GM12878 (cell line): ENCODE measurements around the gene ZNF679. TPM values are rescaled to one million over a fixed set of nuclear protein-coding genes. Genes with fewer than 3 reads are reported as not detected.

ENCODE experiments used
- ATAC-seq: fragments of 200-7000 bp; cut with Tn5 transposase; 3 replicates; pipeline ENCODE4 v1.9.1; 2020; ENCODE audit warnings: mild to moderate bottlenecking, moderate library complexity
- BruUV-seq: library from RNA; stranded (reverse); fragments of 400-500 nt; replicated peaks from 2 replicates; lab custom pipeline; 2021; lab: Mats Ljungman, UMichigan
- CTCF ChIA-PET: fragments of 300-600 bp; sonication (Branson Sonifier 250); formaldehyde crosslinking; extraction: SDS; loops from one replicate; lab custom pipeline; 2021; ENCODE audit warnings: inconsistent platforms; lab: Yijun Ruan, JAX
- POLR2A ChIA-PET: fragments of 350-600 bp; formaldehyde crosslinking; extraction: SDS; loops from one replicate; lab custom pipeline; 2021; ENCODE audit warnings: inconsistent platforms; lab: Charles Lee
- RAD21 ChIA-PET: fragments of 300-600 bp; sonication (Branson Sonifier 250); formaldehyde crosslinking; loops from one replicate; lab custom pipeline; 2023; ENCODE audit warnings: antibody characterized with exemption; ENCODE audit not compliant: unreplicated experiment; lab: Charles Lee
- SMC1A ChIA-PET: fragments of 300-600 bp; sonication (Branson Sonifier 250); formaldehyde crosslinking; loops from one replicate; lab custom pipeline; 2023; ENCODE audit not compliant: unreplicated experiment, uncharacterized antibody; lab: Charles Lee
- DNase-seq: peaks from one replicate; pipeline ENCODE4 v3.0.0-alpha.2; 2011; ENCODE audit warnings: low read depth, low spot score
- FAIRE-seq: peaks from 3 replicates; lab custom pipeline; 2011; peaks lifted over from hg19 to GRCh38; lab: Jason Lieb, UNC
- H2AFZ ChIP-seq: 2 replicates; pipeline ENCODE4 v1.6.0; 2011; ENCODE audit warnings: low read depth, low read length, control low read depth; ENCODE audit not compliant: control insufficient read depth
- H3K27ac ChIP-seq: 2 replicates; pipeline ENCODE4 v1.5.1; 2011; ENCODE audit warnings: control low read depth; ENCODE audit not compliant: control insufficient read depth, insufficient read depth
- H3K27me3 ChIP-seq, 2 experiments: replicated peaks in 1 of 2; 2 replicates each; pipeline versions ENCODE4 v1.6.0 to v1.6.1; 2011; ENCODE audit warnings: low read length in 1 of 2; ENCODE audit not compliant: control insufficient read depth in 2 of 2, insufficient read depth in 2 of 2
- H3K36me3 ChIP-seq, 2 experiments: 2 replicates each; pipeline ENCODE4 v1.5.1; 2011; ENCODE audit warnings: low read length in 1 of 2; ENCODE audit not compliant: control insufficient read depth in 2 of 2, insufficient read depth in 2 of 2
- H3K4me1 ChIP-seq: 2 replicates; pipeline ENCODE4 v1.6.1; 2011; ENCODE audit warnings: mild to moderate bottlenecking, low read length, moderate library complexity, mixed read lengths; ENCODE audit not compliant: control insufficient read depth, insufficient read depth
- H3K4me2 ChIP-seq: 2 replicates; pipeline ENCODE4 v1.6.0; 2011; ENCODE audit warnings: control low read depth; ENCODE audit not compliant: control insufficient read depth, insufficient read depth
- H3K4me3 ChIP-seq: fragments of 200-600 bp; sonication (generic); 2 replicates; pipeline ENCODE4 v1.5.1; 2016
- H3K79me2 ChIP-seq: 2 replicates; pipeline ENCODE4 v1.6.0; 2011; ENCODE audit warnings: low read length; ENCODE audit not compliant: control insufficient read depth, insufficient read depth
- H3K9ac ChIP-seq: 2 replicates; pipeline ENCODE4 v1.8.0; 2011; ENCODE audit warnings: low read length, control low read depth, mixed read lengths; ENCODE audit not compliant: control insufficient read depth, insufficient read depth
- H3K9me3 ChIP-seq: replicated peaks from 3 replicates; pipeline ENCODE4 v1.5.1; 2011; ENCODE audit warnings: mild to moderate bottlenecking, low read length; ENCODE audit not compliant: control insufficient read depth, insufficient read depth
- H4K20me1 ChIP-seq: 2 replicates; pipeline ENCODE4 v1.6.0; 2011; ENCODE audit not compliant: control insufficient read depth, insufficient read depth
- CEBPB ChIP-seq, 2 experiments: fragments of 150-350 bp in 1 of 2; IDR thresholded peaks; 2 replicates each; pipeline ENCODE4 v1.6.1; 2012 to 2014; ENCODE audit warnings: low read depth in 2 of 2, low read length in 2 of 2, borderline replicate concordance in 1 of 2, inconsistent platforms in 1 of 2
- DPF2 ChIP-seq: fragments of 450-650 bp; IDR thresholded peaks from 2 replicates; pipeline ENCODE4 v1.6.1; 2017; ENCODE audit warnings: mild to moderate bottlenecking
- EED ChIP-seq: sonication (generic); IDR thresholded peaks from 2 replicates; pipeline ENCODE4 v1.6.1; 2016; ENCODE audit warnings: antibody characterized with exemption, low read depth
- HCFC1 ChIP-seq: fragments of 150-350 bp; IDR thresholded peaks from 2 replicates; pipeline ENCODE4 v1.6.1; 2014; ENCODE audit warnings: low read length
- HDAC2 ChIP-seq: fragments of 200-600 bp; sonication (generic); IDR thresholded peaks from 2 replicates; pipeline ENCODE4 v1.6.1; 2017
- LARP7 ChIP-seq: fragments of 450-650 bp; IDR thresholded peaks from 2 replicates; pipeline ENCODE4 v1.6.1; 2017; ENCODE audit warnings: mild to moderate bottlenecking
- MTA3 ChIP-seq: IDR thresholded peaks from 2 replicates; pipeline ENCODE4 v1.6.1; 2012; ENCODE audit warnings: low read length, inconsistent platforms, borderline replicate concordance
- NFIC ChIP-seq: IDR thresholded peaks from 2 replicates; pipeline ENCODE4 v1.6.1; 2012; ENCODE audit warnings: low read depth, mild to moderate bottlenecking, inconsistent platforms, low read length, moderate library complexity
- NFYA ChIP-seq: IDR thresholded peaks from 2 replicates; pipeline ENCODE4 v1.6.1; 2011; ENCODE audit warnings: low read depth, mild to moderate bottlenecking, low read length, improper control_type of control experiment, borderline replicate concordance
- NFYB ChIP-seq: IDR thresholded peaks from 2 replicates; pipeline ENCODE4 v1.6.1; 2011; ENCODE audit warnings: low read depth, mild to moderate bottlenecking, low read length, improper control_type of control experiment, moderate library complexity; ENCODE audit not compliant: insufficient read depth
- NR2C1 ChIP-seq: fragments of 450-650 bp; IDR thresholded peaks from 2 replicates; pipeline ENCODE4 v1.6.1; 2017; ENCODE audit warnings: antibody characterized with exemption, mild to moderate bottlenecking, moderate library complexity
- PAX5 ChIP-seq: IDR thresholded peaks from 2 replicates; pipeline ENCODE4 v1.6.1; 2011; ENCODE audit warnings: low read depth, low read length, borderline replicate concordance
- SP1 ChIP-seq: IDR thresholded peaks from one replicate; pipeline ENCODE4 v1.6.1; 2011; ENCODE audit warnings: low read depth, low read length
- SPI1 ChIP-seq: IDR thresholded peaks from 2 replicates; pipeline ENCODE4 v1.6.1; 2011; ENCODE audit warnings: low read depth, mild to moderate bottlenecking, low read length, moderate library complexity, borderline replicate concordance; ENCODE audit not compliant: insufficient read depth
- SREBF1 ChIP-seq: IDR thresholded peaks from 2 replicates; pipeline ENCODE4 v1.6.1; 2012; ENCODE audit warnings: mild to moderate bottlenecking, low read length
- ZNF384 ChIP-seq: IDR thresholded peaks from 2 replicates; pipeline ENCODE4 v1.6.1; 2012; ENCODE audit warnings: low read depth, mild to moderate bottlenecking, low read length, improper control_type of control experiment, borderline replicate concordance
- WGBS: methylation state at CpG from one replicate; pipeline ENCODE4 v1.1.6; 2016; ENCODE audit warnings: low lambda C conversion rate; ENCODE audit not compliant: insufficient replicate concordance, insufficient coverage; ENCODE audit errors: missing lambda C conversion rate; 5-methylcytosine and 5-hydroxymethylcytosine counted together
- in situ Hi-C: fragments of 300-500 bp; cut with MboI; formaldehyde crosslinking; loops from 9 replicates; pipeline ENCODE4 v1.14.3; 2018; ENCODE audit warnings: mixed read lengths
- intact Hi-C: fragments of 100-400 bp; cut with micrococcal nuclease; formaldehyde crosslinking; loops from one replicate; pipeline ENCODE4 v1.14.2; 2022; ENCODE audit not compliant: unreplicated experiment
- polyA plus RNA-seq, 11 experiments: library from polyadenylated mRNA; depleted of rRNA in 4 of 11; unstranded in 6 of 11; stranded (reverse) in 5 of 11; fragments of >200 nt; fragmentation: Nextera tagmentation in 4 of 11; fragmentation: Illumina TruSeq in 1 of 11; extraction: Ambion mirVana in 4 of 11; extraction: Trizol in 1 of 11; gene quantifications; 1 replicate in 1 of 11; 2 replicates in 10 of 11; pipeline versions ENCODE4 v1.2.1 to v1.2.3, GENCODE V29; 2011 to 2016; ENCODE audit warnings: inconsistent platforms in 2 of 11, missing spikeins in 2 of 11, low read depth in 1 of 11
- total RNA-seq, 4 experiments: library from RNA; depleted of rRNA in 3 of 4; stranded (reverse); fragments of >200 nt in 3 of 4; fragmentation: Illumina TruSeq in 1 of 4; extraction: Trizol in 1 of 4; gene quantifications; 2 replicates each; pipeline versions ENCODE4 v1.2.1 to v1.2.3, GENCODE V29; 2013 to 2021
- TF ChIP-seq, protein P1 (sequence below): fragments of 450-650 bp; IDR thresholded peaks from 2 replicates; pipeline ENCODE4 v1.6.1; 2017; ENCODE audit warnings: mild to moderate bottlenecking

ZNF679 gene
- total and polyA plus RNA-seq, 10 of the 15 experiments (the other 5 are each of a cell fraction or from before 2014, with no cell fraction given): not detected

DNA sequence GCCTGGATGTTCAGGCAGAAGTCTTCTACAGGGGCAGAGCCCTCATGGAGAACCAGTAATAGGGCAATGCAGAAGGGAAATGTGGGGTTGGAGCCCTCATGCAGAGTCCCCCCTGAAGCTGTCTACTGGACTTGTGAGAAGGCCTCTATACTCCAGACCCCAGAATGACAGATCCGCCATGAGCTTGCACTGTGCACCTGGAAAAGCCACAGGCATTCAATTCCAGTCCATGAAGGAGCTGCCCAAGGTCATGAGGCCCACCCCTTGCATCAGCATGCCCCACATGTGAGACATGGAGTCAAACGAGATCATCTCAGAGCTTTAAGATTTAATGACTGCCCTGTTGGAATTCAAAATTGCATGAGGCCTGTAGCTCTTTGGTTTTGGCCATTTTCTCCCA, 4.9 kb upstream of the ZNF679 start:
- Histone ChIP-seq H3K27ac (no peak overlapping the region), H3K79me2 (no peaks in the 10 kb centered on the region), H3K4me1 (no peaks in the 10 kb centered on the region), H4K20me1 (no peaks in the 10 kb centered on the region), H3K9me3 (no peaks in the 10 kb centered on the region; the same call in 1 of the 3 replicates), H2AFZ (no peak overlapping the region), H3K9ac (no peak overlapping the region), H3K4me2 (no peak overlapping the region), H3K4me3 (no peak overlapping the region), H3K36me3 (no peaks in the 10 kb centered on the region), H3K27me3 (no peaks in the 10 kb centered on the region)
- intact Hi-C loops (no loop called here), in situ Hi-C loops (no loop called here)
- ChIA-PET RAD21 (no interaction called here), SMC1A (no interaction called here), POLR2A (no interaction called here), CTCF (no interaction called here)
- no peak for TF ChIP-seq CEBPB (IDR thresholded peaks at IDR 0.05; ENCODE audit: borderline replicate concordance in 1 of 2, low read depth in 2 of 2, low read length in 2 of 2)
- no peak for TF ChIP-seq ZNF384
- no peak for TF ChIP-seq SREBF1
- TF ChIP-seq SPI1: no peak
- no peak for TF ChIP-seq PAX5
- no peak for TF ChIP-seq NFIC
- FAIRE-seq (no peak), ATAC-seq (no peak), DNase-seq (no peak)
- 0% methylated on average over 2 of the region's 2 CpGs for WGBS
- no TSS peak for BruUV-seq

DNA sequence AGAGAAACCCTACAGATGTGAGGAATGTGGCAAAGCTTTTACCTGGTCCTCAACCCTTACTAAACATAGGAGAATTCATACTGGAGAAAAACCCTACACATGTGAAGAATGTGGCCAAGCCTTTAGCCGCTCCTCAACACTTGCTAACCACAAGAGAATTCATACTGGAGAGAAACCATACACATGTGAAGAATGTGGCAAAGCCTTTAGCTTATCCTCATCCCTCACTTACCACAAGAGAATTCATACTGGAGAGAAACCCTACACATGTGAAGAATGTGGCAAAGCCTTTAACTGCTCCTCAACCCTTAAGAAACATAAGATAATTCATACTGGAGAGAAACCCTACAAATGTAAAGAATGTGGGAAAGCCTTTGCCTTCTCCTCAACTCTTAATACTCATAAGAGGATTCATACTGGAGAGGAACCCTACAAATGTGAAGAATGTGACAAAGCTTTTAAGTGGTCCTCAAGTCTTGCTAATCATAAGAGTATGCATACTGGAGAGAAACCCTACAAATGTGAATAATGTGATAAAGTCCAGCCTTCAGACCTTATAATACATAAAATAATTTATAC, 38.2 kb downstream of the ZNF679 start:
- Histone ChIP-seq H3K4me2 (no peak overlapping the region), H3K4me3 (no peak overlapping the region), H3K36me3 (no peaks in the 10 kb centered on the region), H3K27ac (no peak overlapping the region), H2AFZ (no peak overlapping the region), H3K9me3 (peaks cover 2% of the 10 kb centered on the region; the same call in 2 of the 3 replicates), H4K20me1 (no peaks in the 10 kb centered on the region), H3K4me1 (no peaks in the 10 kb centered on the region), H3K79me2 (no peaks in the 10 kb centered on the region), H3K27me3 (no peaks in the 10 kb centered on the region), H3K9ac (no peak overlapping the region)
- SMC1A ChIA-PET: no interaction called here
- DNase-seq: no peak
- 40% methylated on average over 1 of the region's 1 CpG for WGBS
- intact Hi-C loops: no loop called here
- no peak for ATAC-seq
- CTCF ChIA-PET: no interaction called here
- no TSS peak for BruUV-seq
- TF ChIP-seq, protein P1, sequence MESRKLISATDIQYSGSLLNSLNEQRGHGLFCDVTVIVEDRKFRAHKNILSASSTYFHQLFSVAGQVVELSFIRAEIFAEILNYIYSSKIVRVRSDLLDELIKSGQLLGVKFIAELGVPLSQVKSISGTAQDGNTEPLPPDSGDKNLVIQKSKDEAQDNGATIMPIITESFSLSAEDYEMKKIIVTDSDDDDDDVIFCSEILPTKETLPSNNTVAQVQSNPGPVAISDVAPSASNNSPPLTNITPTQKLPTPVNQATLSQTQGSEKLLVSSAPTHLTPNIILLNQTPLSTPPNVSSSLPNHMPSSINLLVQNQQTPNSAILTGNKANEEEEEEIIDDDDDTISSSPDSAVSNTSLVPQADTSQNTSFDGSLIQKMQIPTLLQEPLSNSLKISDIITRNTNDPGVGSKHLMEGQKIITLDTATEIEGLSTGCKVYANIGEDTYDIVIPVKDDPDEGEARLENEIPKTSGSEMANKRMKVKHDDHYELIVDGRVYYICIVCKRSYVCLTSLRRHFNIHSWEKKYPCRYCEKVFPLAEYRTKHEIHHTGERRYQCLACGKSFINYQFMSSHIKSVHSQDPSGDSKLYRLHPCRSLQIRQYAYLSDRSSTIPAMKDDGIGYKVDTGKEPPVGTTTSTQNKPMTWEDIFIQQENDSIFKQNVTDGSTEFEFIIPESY: no peak
- TF ChIP-seq LARP7 (no peak), HDAC2 (no peak), HCFC1 (no peak), NR2C1 (no peak), MTA3 (no peak), SP1 (no peak), NFYA (no peak), DPF2 (no peak), EED (no peak), PAX5 (no peak), NFYB (no peak)
- RAD21 ChIA-PET: no interaction called here
- POLR2A ChIA-PET: no interaction called here
- in situ Hi-C loops: no loop called here
- FAIRE-seq: no peak
